Measurements from ENCODE around the gene CLN5.

DNA sequence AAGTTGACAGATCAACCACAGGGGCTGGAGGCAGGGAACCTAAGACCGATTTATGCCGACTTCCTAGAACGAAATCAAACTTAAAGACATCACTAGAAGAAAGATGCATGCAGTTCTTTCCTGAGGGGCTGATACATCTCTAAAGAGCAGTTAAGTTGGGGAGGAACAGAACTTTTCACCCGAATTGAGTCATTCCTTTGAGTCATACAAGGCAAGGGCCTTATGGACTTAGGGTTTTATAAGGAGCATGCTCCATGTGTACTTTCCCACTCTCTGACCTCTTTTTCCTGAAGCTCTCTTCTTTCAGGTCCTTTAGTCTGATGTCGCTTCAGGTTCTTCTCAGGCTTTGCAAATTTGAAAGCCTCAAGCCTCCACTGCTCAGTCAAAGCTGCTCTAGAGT is 43.0 kb downstream of the CLN5 start:
- no peak for TF ChIP-seq POLR2AphosphoS5 (IDR thresholded peaks at IDR 0.05)
- no peak for TF ChIP-seq RAD21 (conservative IDR thresholded peaks at IDR 0.05)
- TF ChIP-seq, protein P1, sequence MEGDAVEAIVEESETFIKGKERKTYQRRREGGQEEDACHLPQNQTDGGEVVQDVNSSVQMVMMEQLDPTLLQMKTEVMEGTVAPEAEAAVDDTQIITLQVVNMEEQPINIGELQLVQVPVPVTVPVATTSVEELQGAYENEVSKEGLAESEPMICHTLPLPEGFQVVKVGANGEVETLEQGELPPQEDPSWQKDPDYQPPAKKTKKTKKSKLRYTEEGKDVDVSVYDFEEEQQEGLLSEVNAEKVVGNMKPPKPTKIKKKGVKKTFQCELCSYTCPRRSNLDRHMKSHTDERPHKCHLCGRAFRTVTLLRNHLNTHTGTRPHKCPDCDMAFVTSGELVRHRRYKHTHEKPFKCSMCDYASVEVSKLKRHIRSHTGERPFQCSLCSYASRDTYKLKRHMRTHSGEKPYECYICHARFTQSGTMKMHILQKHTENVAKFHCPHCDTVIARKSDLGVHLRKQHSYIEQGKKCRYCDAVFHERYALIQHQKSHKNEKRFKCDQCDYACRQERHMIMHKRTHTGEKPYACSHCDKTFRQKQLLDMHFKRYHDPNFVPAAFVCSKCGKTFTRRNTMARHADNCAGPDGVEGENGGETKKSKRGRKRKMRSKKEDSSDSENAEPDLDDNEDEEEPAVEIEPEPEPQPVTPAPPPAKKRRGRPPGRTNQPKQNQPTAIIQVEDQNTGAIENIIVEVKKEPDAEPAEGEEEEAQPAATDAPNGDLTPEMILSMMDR (IDR thresholded peaks at IDR 0.05; ENCODE audit: poor library complexity, severe bottlenecking): no peak
- no peak for TF ChIP-seq EZH2 (IDR thresholded peaks at IDR 0.05; ENCODE audit: borderline replicate concordance, insufficient read depth, low read length, poor library complexity, severe bottlenecking)
- no peak for TF ChIP-seq EP300 (conservative IDR thresholded peaks at IDR 0.05; ENCODE audit: poor library complexity, severe bottlenecking)
- TF ChIP-seq, protein P2, sequence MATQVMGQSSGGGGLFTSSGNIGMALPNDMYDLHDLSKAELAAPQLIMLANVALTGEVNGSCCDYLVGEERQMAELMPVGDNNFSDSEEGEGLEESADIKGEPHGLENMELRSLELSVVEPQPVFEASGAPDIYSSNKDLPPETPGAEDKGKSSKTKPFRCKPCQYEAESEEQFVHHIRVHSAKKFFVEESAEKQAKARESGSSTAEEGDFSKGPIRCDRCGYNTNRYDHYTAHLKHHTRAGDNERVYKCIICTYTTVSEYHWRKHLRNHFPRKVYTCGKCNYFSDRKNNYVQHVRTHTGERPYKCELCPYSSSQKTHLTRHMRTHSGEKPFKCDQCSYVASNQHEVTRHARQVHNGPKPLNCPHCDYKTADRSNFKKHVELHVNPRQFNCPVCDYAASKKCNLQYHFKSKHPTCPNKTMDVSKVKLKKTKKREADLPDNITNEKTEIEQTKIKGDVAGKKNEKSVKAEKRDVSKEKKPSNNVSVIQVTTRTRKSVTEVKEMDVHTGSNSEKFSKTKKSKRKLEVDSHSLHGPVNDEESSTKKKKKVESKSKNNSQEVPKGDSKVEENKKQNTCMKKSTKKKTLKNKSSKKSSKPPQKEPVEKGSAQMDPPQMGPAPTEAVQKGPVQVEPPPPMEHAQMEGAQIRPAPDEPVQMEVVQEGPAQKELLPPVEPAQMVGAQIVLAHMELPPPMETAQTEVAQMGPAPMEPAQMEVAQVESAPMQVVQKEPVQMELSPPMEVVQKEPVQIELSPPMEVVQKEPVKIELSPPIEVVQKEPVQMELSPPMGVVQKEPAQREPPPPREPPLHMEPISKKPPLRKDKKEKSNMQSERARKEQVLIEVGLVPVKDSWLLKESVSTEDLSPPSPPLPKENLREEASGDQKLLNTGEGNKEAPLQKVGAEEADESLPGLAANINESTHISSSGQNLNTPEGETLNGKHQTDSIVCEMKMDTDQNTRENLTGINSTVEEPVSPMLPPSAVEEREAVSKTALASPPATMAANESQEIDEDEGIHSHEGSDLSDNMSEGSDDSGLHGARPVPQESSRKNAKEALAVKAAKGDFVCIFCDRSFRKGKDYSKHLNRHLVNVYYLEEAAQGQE (IDR thresholded peaks at IDR 0.05; ENCODE audit: borderline replicate concordance): no peak
